ENCODE data around the gene AUH.
"Not testable (repeated sequence)": the region's sequence is repeated elsewhere in the genome, so short reads cannot be mapped to it uniquely, and the experiment has no call there.

AUH gene

GRCh38 chr9:91378695-91379127 lies 17.0 kb upstream of the AUH start:
- peak; percentile 42 for DNase-seq (ENCODE audit: low read depth)

GRCh38 chr9:91378054-91378453 lies 16.3 kb upstream of the AUH start:
- not testable (repeated sequence) for DNase-seq (ENCODE audit: low read depth)

- DNase-seq (ENCODE audit: low read depth), result no peak
These were observed 14.5 kb upstream of the AUH start for GRCh38 chr9:91376239-91376638.

GRCh38 chr9:91374939-91375338 lies 13.2 kb upstream of the AUH start:
- peak; percentile 73 for DNase-seq (ENCODE audit: low read depth)

GRCh38 chr9:91371894-91372293 lies 10.2 kb upstream of the AUH start:
- DNase-seq (ENCODE audit: low read depth), result no peak

GRCh38 chr9:91370006-91370405 lies 8.3 kb upstream of the AUH start:
- DNase-seq (ENCODE audit: low read depth), result not testable (repeated sequence)

- DNase-seq (ENCODE audit: low read depth), result no peak
These were observed 3.0 kb upstream of the AUH start for GRCh38 chr9:91364702-91365101.

- DNase-seq (ENCODE audit: low read depth), result no peak
These were observed 2.3 kb upstream of the AUH start for GRCh38 chr9:91364005-91364404.

GRCh38 chr9:91362051-91362611 lies 413 bp upstream of the AUH start:
- DNase-seq (ENCODE audit: low read depth), result no peak

GRCh38 chr9:91360551-91361290 lies 997 bp downstream of the AUH start:
- peak; percentile 20 for DNase-seq (ENCODE audit: low read depth)

- DNase-seq (ENCODE audit: low read depth), result peak; percentile 13
These were observed 1.8 kb downstream of the AUH start for GRCh38 chr9:91359734-91360470.

- DNase-seq (ENCODE audit: low read depth), result no peak
These were observed 2.6 kb downstream of the AUH start for GRCh38 chr9:91359083-91359482.

- DNase-seq (ENCODE audit: low read depth), result no peak
These were observed 6.8 kb downstream of the AUH start for GRCh38 chr9:91354881-91355280.

GRCh38 chr9:91349115-91349555 lies 12.6 kb downstream of the AUH start:
- no peak for DNase-seq (ENCODE audit: low read depth)

- no peak for DNase-seq (ENCODE audit: low read depth)
These were observed 13.4 kb downstream of the AUH start for GRCh38 chr9:91348191-91348807.

- no peak for DNase-seq (ENCODE audit: low read depth)
These were observed 14.3 kb downstream of the AUH start for GRCh38 chr9:91347377-91347776.

- DNase-seq (ENCODE audit: low read depth), result peak; percentile 57
These were observed 15.1 kb downstream of the AUH start for GRCh38 chr9:91346644-91347043.

GRCh38 chr9:91345978-91346377 lies 15.7 kb downstream of the AUH start:
- DNase-seq (ENCODE audit: low read depth), result no peak

GRCh38 chr9:91342575-91342974 lies 19.1 kb downstream of the AUH start:
- DNase-seq (ENCODE audit: low read depth), result no peak

- DNase-seq (ENCODE audit: low read depth), result no peak
These were observed 20.0 kb downstream of the AUH start for GRCh38 chr9:91341749-91342148.

- no peak for DNase-seq (ENCODE audit: low read depth)
These were observed 20.4 kb downstream of the AUH start for GRCh38 chr9:91341258-91341746.

- DNase-seq (ENCODE audit: low read depth), result no peak
These were observed 21.2 kb downstream of the AUH start for GRCh38 chr9:91340395-91340967.

Measured in ELR (cell line).